Activated CD4-positive, CD25-positive, alpha-beta regulatory T cell treated with anti-CD3 and anti-CD28 coated beads, Interleukin-2, amount 50 U/mL, for 24 hours (primary cell): ENCODE measurements around the gene FGD2.

Source experiments
- ATAC-seq, 2 donors: fragments of 150-1000 bp; cut with Tn5 transposase; one replicate each; pipeline ENCODE4 v1.10.0; 2021; ENCODE audit warnings: mild to moderate bottlenecking in 1 of 2, moderate library complexity in 1 of 2

FGD2 gene

DNA sequence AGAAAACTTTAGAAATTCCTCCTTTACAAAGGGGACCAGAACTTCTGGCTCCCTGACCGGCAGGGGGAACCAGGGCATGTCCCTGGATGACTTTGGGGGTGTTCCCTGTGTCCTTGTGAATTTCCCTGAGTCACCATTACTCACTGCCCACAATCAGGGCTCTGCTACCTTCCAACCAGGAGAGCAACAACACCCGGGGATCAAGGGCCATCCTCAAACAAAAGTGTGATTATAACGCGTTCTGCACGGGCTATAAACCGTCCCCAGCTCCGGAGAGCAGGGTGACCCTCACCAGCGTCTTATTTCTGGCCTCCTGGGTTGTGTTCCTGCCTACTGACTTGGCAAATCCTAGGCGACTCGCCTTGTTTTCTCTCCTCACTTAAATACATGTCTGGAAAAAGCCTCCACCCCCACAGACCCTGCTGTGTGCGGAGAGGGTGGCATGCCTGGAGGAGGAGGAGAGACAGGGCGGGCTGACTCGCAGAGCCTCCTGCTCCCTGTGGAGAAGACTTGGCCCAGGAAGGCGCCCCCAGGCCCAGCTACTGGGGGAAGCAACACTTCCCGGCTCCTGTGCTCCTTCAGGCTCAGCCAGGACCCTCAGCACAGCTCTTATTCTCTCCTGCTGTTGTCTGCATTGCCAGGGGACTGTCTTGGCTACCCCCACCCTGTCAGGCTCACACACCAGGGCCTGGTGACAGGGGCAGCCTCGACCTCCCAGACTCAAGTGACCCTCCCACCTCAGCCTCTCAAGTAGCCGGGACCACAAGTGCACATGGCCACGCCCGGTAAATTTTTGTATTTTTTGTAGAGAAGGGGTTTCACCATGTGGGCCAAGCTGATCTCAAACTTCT, 54.1 kb downstream of the FGD2 start:
- no peak for ATAC-seq

DNA sequence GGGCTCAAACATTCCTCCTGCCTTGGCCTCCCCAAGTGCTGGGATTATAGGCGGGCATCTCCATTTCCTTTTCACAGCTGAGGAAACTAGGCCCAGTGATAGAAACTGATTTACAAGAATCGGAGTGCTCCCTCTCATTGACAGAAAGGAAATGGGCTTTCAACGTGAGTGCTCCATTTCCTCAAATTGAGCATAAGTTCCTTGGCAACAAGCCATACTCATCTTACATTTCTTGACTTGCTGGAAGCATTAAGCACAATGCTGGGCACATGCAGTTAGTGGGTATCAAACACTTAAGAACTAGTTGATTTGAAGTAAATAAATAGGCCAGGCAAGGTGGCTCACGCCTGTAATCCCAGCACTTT, 54.7 kb downstream of the FGD2 start:
- no peak for ATAC-seq

DNA sequence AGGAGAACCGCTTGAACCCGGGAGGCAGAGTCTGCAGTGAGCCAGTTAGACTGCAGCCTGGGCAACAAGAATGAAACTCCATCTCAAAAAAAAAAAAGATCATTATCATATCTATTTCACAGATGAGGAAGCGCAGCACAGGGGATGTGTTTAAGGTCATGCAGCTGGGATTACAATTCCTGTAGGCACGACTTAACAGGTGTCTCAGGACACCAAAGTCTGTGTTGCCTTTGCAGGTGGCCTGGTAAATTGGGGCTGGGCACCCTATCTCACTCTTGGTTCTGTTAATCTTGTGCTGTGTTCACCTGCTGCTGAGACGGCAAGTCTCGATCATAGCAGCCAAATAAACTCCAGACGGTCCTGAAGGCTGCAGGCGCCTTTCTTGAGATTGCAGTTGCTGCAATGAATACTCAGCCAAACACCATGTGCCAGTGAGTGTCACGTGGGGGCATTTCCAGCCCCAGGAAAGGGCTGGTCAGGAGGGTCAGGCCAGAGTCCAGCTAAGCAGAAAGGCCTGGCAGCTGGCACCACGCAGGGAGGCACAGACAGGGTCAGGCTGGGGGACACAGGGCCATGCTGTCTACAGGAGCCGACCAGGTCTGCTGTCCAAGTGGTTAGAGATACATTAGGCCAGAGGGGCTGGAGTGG, 55.8 kb downstream of the FGD2 start:
- ATAC-seq, result no peak

DNA sequence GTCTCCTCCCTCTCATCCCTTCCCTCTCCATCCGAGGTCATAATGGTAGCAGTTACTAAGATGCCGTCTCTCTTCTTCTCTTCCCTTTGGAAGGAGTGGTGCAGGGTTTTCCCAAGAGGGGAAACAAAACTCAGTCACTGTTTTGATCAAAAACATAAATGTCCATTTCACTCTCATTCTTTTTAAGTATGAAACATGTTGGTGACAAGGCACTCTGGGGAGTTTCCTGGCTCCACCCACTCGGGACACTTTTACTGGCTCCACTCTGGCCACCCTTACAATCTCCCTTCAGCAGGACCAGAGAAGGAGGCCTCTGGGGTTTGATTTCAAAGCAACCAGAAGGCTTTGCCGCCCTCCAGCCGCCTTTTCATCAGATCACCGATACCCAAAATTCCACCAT, 57.0 kb downstream of the FGD2 start:
- ATAC-seq, result no peak

DNA sequence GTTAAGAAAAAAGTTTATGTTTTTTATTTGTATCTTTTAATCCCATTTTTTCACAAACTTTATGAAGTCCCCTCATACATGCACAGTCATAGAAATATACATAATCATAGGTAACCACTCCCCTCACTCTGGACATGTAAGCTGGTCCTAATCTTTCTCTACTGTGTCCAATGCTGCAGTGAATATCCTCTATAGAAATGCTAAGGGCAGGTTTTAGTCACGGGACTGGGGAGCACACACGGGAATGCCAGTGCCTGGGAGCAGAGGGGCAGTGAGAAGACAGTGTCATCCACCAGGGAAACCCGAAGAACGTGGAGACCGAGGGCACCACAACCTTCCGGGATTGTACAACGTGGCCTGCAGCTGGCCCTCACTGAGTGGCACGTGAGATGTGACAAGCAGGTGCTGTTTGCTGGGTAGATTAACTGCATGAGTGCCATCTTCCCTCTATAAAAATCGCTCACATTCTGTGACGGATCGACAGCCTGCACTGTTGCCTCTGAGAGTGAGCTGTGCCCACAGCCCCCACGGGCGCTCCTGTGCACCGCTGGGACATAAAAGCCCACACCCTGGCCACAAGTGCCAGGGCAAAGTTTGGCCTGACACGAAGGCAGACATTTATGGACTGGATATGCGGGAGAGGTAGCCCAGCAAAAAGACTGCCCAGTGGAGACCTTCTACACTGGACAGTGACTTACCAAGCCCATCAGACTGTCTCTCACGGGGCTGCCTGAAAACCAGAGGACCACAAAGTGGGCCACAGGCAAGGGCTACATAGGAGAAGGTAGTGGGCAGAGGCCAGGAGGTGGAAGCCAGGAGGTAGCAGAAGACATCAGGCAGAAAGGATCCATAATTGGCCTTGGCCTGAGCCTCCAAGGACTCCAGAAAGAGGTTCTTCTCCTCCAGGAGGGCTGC, 63.2 kb downstream of the FGD2 start:
- ATAC-seq, result no peak

DNA sequence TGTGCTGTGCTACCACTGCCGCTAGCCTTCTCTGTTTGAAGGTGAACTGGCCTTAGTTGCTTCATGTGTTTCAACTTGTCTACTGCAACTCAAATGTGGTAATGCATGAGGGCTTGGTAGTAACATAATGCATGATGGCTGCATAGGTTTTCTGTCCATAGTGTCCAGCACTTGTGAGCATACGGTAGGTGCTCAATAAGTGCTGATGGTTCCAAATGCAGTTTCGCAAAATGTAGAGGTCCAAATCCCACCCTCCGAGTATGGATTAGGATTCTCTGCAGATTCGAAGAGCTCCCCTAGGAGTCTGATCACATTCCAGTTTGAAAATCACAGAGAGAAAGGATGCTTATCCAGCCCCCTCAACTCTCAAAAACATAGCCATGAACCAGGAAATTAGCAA, 64.2 kb downstream of the FGD2 start:
- no peak for ATAC-seq

DNA sequence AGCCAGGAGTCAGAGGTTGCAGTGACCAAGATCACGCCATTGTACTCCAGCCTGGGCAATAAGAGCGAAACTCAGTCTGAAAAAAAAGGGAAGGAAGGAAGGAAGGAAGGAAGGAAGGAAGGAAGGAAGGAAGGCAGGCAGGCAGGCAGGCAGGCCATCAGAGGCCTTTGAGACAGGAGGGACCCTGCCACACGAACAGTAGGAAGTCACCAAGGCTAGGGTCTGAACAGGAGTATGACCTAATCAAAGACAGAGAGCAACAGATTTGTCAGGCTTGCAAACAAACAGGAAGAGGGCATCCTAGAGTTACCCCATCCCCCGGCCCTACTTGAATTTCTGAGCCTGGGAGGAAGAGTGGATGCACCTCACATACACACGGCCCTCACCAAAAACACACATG, 67.1 kb downstream of the FGD2 start:
- no peak for ATAC-seq

DNA sequence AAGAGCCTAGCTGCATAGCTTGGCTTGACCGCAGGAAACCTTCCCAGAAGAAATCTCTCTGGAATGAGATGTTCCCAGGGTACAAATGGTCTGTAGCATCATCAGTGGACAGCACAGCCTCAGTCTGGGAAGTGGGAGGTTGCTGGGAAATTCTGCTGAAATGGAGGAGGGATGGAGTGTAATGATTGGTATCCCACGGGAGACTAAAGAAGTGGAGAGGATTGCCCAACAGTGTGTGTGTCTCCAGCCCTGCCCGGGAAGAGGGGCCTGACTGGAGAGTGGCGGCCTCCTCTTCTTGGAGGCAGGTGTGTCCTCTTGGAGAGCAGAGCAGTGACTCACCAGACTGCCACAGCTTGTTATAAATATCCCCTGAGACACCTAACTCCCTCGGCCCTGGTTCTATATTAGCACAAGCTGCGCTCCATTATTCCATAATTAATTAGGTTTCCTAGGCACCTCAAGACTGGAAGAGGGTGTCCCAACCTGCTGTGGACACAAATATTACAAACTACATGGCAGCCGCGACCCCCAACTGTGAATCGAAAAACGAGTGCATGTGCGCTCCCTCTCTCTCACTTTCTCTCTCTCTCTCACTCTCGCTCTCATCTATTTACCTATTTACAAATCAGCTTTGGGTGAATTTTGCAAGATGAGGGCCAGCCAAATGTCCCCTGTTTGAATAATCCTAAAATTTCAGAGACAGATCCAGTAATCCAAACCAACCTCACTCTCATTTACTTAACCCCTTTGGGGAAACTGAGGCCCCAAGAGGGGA, 68.8 kb downstream of the FGD2 start:
- ATAC-seq, result no peak

DNA sequence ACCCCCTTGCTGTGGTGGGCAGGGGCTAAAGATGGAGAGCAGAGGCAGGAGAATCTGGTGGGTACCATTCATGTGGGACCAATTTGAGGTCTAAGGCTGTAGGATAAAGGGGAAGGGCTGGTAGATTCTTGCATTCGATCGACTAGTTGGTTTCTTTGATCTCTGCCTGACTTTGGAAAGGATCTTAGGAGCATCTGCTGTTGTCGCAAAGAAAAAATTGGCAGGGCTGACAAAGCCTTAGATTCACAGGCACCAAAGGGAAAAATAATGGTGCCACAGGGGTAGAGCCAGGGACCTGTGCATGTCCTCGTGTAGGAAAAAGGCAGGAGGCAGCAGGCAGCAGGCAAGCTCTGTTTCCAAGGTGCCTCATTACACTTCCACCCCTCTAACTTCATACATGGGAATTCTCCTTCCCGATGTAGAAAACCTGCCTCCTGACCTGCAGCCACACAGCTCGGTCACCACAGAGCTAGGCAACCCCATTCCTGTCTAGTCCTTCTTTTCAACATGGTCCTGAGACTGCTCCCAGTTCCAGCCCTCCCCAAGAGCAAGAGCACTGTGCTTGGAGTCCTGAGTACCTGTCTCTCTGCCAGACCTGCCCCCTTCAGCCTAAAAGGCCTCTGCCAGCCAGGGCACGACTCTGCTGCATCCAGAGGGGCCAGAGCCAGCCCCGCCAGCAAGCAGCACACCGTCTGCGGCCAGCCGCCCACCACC, 71.9 kb downstream of the FGD2 start:
- ATAC-seq, result no peak

DNA sequence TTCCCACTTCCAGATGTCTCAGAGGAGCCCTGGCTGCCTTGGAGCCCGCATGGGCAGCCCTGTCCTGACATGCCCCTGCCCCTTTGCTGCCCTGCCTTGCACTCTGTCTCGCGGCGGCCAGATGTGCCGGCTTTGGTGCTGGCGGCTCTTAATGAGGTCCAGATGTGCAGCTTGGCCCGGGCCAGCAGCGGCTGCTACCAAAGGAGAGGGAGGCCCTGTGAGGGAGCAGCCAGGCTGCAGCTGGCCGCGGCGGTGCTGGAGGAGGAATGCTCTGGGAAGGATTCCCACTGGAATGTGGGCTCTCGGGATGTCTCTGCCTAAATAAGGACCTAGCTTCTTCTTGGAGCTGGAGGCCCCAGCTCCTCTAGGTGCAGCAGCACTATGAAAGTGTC, 72.4 kb downstream of the FGD2 start:
- no peak for ATAC-seq
